Measurements from ENCODE around the gene ARHGAP26.

ARHGAP26 gene

DNA sequence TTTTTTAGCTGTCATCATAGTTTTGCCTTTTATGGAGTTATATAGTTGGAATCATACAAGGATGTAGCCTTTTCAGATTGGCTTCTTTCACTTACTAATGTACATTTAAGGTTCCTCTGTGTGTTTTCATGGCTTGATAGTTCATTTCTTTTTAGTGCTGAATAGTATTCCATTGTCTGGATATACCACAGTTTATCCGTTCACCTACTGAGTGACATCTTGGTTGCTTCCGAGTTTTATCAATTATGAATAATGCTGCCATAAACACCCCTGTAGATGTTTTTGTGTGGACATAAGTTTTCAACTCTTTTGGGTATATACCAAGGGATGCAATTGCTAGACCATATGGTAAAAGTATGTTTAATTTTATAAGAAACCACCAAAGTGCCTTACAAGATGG, 497.0 kb downstream of the ARHGAP26 start:
- no peak for DNase-seq

DNA sequence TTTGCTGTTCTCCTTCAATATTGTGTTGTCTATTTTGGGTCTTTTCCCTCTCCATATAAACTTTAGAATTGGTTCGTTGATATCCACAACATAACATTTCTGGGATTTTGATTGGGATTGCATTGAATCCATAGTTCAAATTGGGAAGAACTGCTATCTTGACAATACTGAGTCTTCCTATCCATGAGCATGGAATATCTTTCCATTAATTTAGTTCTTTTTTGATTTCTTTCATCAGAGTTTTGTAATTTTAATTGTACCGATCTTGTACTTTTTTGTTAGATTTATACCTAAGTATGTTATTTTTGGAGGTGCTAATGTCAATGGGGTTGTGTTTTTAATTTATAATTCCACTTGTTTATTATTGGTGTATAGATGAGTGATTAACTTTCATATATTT, 498.2 kb downstream of the ARHGAP26 start:
- no peak for DNase-seq

- no peak for DNase-seq
Observed at GRCh38 chr5:143271431-143271830, 501.3 kb downstream of the ARHGAP26 start.

DNA sequence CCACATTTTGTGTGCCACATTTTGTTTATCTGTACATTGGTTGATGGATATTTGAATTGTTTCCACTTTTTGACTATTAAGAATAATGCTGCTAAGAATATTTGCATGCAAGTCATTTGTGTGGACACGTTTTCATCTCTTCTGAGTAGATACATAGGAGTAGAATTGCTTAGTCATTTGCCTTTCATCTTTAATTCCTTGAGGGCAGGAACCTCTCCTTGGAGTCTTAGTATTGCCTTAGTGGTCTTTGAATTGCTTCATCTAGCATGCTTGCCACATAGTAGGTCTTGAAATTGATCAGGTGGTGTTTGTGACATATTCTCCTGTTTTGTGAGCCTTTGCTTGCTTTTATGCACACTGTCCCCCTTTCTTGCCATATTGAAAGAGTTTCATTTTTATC, 504.8 kb downstream of the ARHGAP26 start:
- DNase-seq = no peak

DNA sequence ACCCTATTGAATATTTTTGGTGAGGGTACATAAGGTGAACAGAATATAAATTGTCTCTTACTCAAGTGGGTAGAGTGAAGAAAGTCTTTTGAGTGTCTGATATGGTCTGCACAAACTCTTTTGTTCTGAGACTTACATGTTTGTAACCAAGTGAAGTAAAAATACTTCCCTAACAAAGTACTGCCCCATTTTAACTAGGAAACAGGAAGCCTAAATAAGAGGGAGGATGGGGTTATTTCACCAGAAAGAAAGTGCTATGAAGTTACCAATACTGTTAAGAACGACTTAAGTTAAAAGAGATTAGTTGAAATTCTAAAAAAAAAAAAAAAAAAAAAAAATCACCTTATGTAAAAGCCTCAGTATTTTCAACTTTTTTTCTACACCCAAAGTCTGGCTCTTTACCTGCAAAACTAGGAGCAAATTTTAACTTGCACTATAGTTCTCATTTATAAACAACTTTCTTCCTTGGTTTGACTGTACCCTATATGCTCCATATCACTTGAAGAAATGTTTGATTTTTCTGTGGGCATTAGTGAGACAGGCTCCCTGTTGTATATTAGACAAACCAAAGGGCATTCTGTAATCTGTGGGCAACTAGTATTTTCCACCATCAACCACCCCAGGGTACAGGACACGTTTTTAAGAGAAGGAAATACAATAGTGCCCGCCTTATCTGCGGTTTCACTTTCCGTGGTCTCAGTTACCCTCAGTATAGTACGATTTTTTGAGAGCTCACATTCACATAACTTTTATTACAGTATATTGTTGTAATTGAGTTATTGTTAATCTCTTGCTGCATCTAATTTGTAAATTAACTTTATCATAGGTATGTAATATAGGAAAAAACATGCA, 505.6 kb downstream of the ARHGAP26 start:
- no peak for DNase-seq

DNA sequence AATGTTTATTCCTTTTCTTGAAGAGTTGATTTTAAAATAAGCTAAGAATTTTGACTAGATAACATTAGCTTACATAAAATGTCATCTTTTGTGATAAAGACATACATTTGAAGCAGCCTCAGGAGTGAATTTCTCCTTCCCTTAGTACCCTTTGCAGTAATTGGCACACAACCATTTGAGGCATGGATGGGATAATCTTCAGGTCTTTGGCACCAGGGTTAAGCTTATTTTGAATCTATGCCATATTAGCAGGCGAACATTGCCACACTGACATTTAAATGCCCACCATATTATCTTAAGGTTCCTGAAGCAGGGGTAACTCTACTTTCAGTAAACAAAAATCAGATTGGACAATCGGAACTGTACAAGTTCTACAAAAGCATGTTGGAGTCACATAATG, 507.4 kb downstream of the ARHGAP26 start:
- no peak for DNase-seq
